GM12872 (cell line): ENCODE data around the gene NFIA.

Source experiments
- CTCF ChIP-seq: IDR thresholded peaks from 3 replicates; pipeline ENCODE4 v1.5.1; 2011; ENCODE audit warnings: low read depth, mild to moderate bottlenecking, low read length, moderate library complexity; ENCODE audit not compliant: insufficient read depth

Gene NFIA

GRCh38 chr1:61241973-61242381, 159.6 kb downstream of the NFIA start:
- TF ChIP-seq CTCF: no peak

- no peak for TF ChIP-seq CTCF
Observed at GRCh38 chr1:61244114-61244513, 161.8 kb downstream of the NFIA start.

- no peak for TF ChIP-seq CTCF
Observed at GRCh38 chr1:61245696-61246400, 163.5 kb downstream of the NFIA start.

GRCh38 chr1:61247051-61247825, 164.9 kb downstream of the NFIA start:
- no peak for TF ChIP-seq CTCF

GRCh38 chr1:61247881-61248752, 165.8 kb downstream of the NFIA start:
- no peak for TF ChIP-seq CTCF

GRCh38 chr1:61250933-61251332, 168.6 kb downstream of the NFIA start:
- TF ChIP-seq CTCF: no peak
